BJ (cell line): ENCODE results near the gene UPK3BL1. TPM values are rescaled to one million over a fixed set of nuclear protein-coding genes. Genes with fewer than 3 reads are reported as not detected.
"Not testable (repeated sequence)": the region's sequence is repeated elsewhere in the genome, so short reads cannot be mapped to it uniquely, and the experiment has no call there.

Experiments
- CTCF ChIA-PET: fragments of 350-600 bp; formaldehyde crosslinking; extraction: SDS; loops from one replicate; lab custom pipeline; 2021; ENCODE audit warnings: antibody characterized with exemption, inconsistent platforms; lab: Yijun Ruan, JAX
- POLR2A ChIA-PET: fragments of 300-600 bp; sonication (Branson Sonifier 250); formaldehyde crosslinking; extraction: SDS; loops from one replicate; lab custom pipeline; 2021; ENCODE audit warnings: antibody characterized with exemption; lab: Charles Lee
- DNase-seq: peaks from one replicate; pipeline ENCODE4 v3.0.0-alpha.2; 2011; ENCODE audit warnings: low read depth
- H3K27me3 ChIP-seq: 2 replicates; pipeline ENCODE4 v1.6.0; 2011; ENCODE audit warnings: low read length; ENCODE audit not compliant: control insufficient read depth, insufficient read depth
- H3K36me3 ChIP-seq: 2 replicates; pipeline ENCODE4 v1.5.1; 2011; ENCODE audit warnings: low read length; ENCODE audit not compliant: control insufficient read depth, insufficient read depth
- H3K4me3 ChIP-seq: 2 replicates; pipeline ENCODE4 v1.5.1; 2011; ENCODE audit warnings: low read depth, mild to moderate bottlenecking, control low read depth, low read length
- polyA minus RNA-seq: library from RNA; depleted of rRNA, polyadenylated mRNA; stranded (reverse); fragments of >200 nt; gene quantifications from 2 replicates; pipeline ENCODE4 v1.2.3, GENCODE V29; 2011; rRNA and poly(A)+ RNA removed
- polyA plus RNA-seq: library from polyadenylated mRNA; depleted of rRNA; stranded (reverse); fragments of >200 nt; gene quantifications from 2 replicates; pipeline ENCODE4 v1.2.3, GENCODE V29; 2011; rRNA removed

Gene UPK3BL1, protein sequence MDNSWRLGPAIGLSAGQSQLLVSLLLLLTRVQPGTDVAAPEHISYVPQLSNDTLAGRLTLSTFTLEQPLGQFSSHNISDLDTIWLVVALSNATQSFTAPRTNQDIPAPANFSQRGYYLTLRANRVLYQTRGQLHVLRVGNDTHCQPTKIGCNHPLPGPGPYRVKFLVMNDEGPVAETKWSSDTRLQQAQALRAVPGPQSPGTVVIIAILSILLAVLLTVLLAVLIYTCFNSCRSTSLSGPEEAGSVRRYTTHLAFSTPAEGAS
- polyA plus RNA-seq, result 49.5 and 58.9 TPM in 2 replicates
- 25.9 and 42.8 TPM in 2 replicates for polyA minus RNA-seq

DNA sequence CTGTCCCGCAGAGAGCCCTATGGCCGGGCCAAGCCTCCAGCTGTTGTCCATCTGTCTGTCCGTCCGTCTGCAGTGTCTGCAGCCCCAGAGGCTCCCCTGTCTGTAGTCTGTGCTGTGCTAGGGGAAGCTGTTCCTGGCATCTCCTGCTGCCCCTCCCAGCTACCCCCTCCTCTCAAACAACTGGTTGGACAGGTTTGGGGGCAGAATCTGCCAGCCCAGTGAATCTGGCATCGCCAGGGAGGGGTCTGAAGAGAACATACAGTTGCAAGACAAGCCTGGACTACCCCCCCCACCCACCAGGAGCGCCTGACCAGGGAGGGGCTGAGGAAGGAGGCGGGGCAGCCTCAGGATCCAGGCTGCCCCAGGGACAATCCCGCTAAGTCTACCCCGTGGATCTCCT is at the start of gene UPK3BL1:
Gene UPK3BL1 (minus strand): TSS at position 101 of the 400 bp plus-strand sequence. CDS start 50 bp downstream, at position 51.
- H3K36me3 ChIP-seq, DNase-seq, CTCF ChIA-PET, H3K4me3 ChIP-seq, POLR2A ChIA-PET, H3K27me3 ChIP-seq: not testable (repeated sequence)

DNA sequence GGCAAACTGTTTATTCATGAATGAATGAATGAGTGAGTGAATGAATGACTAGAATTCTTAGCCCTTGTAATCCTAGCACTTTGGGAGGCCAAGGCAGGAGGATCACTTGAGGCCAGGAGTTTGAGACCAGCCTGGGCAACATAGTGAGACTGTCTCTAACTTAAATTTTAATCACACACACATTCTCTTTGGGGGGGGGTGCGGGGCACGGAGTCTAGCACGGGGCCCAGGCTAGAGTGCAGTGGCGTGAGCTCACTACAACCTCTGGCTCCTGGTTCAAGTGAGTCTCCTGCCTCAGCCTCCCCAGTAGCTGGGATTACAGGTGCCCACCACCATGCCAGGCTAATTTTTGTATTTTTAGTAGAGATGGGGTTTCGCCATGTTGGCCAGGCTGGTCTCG is 48.0 kb upstream of the UPK3BL1 start:
- POLR2A ChIA-PET, H3K27me3 ChIP-seq, CTCF ChIA-PET, DNase-seq, H3K36me3 ChIP-seq, H3K4me3 ChIP-seq: not testable (repeated sequence)

DNA sequence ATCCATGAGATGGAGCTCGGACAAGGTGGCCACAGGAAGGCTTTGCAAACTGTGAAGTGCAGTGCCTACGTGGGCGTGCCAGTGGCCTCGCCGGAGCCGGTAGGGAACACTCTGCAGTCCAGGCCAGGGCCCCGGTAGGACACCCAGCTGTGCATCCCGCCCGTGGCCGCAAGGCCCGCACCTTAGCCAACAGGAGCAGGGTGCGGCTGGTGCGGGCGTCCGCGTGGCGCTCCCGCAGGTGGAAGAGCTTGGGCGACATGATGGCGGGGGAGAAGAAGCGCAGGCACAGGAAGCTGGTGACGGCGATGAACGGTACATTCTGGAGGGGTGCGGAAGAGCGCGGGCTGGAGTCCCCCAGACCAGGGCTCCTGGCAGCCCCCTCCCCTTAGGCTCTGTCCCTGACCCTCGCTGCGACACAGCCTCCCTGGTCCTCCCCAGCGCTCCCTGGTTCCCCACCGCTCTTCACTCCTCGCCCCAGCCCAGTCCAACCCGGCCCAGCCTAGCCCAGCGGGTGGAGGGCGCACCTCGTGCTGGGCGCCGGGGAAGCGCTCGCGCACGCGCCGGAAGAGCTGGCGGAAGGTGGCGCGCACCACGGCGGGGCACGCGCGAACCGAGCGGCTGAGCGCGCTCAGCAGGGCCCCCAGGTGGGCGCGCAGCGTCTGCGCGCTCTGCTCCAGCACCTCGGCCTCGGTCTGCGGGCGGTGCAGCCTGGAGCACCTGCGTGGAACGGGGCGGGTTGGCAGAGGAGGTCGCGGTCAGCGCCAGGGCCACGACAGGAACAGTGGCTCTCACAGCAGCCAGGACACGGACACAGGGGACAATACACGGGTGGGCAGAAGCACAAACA is 47.1 kb upstream of the UPK3BL1 start:
- H3K4me3 ChIP-seq, CTCF ChIA-PET, DNase-seq: not testable (repeated sequence)

DNA sequence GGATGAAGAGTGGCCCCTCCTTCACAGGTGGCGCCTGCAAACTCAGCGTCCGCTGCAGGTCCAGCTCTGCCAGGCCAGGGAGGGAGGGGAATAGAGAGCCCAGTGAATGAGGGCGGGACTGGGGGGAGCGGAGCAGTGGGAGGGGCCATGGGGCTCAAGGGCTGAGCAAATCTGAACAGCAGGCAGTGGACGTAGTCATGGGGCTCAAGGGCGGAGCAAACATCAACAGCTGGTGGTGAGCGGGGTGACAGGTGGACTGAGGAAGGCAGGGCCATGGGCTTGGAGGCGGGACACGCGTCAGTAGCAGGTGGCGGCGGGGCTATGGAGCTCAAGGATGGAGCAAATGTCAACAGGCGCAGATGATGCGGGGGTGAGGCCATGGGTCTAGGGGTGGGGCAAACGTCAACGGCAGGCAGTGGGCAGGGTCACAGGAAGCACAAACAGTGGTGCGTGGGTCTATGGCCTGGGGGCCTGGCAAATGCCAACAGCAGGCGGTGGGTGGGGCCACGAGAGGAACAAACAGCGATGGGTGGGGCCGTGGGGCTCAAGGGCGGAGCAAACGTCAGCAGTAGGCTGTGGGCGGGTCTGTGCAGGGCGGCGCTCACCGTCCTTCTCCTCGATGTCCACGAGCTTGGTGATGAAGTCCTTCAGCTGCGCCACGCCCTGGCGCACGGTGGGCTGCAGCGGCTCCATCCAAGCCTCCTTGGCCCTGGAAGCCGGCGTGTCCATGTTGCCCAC is 45.9 kb upstream of the UPK3BL1 start:
- H3K4me3 ChIP-seq, H3K36me3 ChIP-seq, CTCF ChIA-PET, H3K27me3 ChIP-seq, DNase-seq, POLR2A ChIA-PET: not testable (repeated sequence)

More for the DNA sequence above, 47.1 kb upstream of the UPK3BL1 start:
- H3K36me3 ChIP-seq, POLR2A ChIA-PET, H3K27me3 ChIP-seq: not testable (repeated sequence)

DNA sequence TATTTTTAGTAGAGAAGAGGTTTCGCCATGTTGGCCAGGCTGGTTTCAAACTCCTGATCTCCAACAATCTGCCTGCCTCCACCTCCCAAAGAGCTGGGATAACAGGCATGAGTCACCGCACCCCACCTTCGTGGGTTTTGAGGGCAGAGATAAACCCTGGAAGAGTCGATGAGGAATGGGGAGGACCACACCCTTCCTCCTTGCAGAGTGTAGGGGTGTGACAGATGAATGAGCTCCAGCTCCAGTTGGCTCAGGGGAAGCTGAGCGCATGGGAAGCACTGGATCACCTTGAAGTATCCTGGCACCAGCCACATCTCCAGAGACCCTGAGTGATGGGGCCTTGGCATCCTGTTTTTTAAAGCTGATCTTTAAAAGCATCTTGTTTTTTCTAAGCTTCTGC is 40.0 kb upstream of the UPK3BL1 start:
- H3K4me3 ChIP-seq, POLR2A ChIA-PET, H3K36me3 ChIP-seq, DNase-seq, CTCF ChIA-PET, H3K27me3 ChIP-seq: not testable (repeated sequence)

DNA sequence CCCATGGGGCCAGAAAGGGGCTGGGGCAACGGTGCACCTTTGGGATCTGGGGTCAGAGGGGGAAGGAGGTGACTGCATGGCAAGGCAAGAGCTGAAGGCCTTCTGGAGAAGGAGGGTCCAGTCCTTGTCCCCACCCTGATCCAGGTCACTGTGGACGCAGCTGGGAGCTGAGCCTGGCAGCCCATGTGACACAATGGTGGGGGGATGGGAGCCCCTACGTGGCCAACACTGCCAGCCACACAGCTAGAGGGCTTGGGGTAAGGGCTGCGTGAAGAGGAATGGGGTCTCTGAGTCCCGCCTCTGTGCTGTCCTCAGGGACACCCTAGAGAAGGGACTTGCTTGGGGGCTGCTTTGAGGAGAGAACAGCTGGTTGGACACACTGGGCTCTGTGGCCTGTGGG is 38.2 kb upstream of the UPK3BL1 start:
- H3K27me3 ChIP-seq, DNase-seq, POLR2A ChIA-PET, CTCF ChIA-PET, H3K4me3 ChIP-seq, H3K36me3 ChIP-seq: not testable (repeated sequence)

DNA sequence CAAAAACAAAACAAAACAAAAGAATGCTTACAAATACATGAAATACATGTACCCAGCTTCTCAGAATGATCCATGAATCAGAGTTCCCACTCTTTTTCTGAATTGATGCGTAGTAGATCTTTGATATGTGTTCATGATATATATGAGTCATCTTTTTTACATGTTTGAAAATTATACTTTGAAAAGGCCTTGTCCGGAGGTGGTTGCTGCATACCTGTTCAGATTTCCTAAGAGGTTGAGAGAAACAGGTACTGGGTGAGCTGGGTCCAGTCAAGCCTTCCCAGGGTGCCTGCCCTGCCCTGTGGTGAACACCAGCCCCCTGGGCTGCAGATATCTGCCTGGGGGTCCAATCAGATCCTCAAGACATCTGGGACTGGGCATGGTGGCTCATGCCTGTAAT is 33.0 kb upstream of the UPK3BL1 start:
- H3K27me3 ChIP-seq, POLR2A ChIA-PET, H3K4me3 ChIP-seq, H3K36me3 ChIP-seq, DNase-seq, CTCF ChIA-PET: not testable (repeated sequence)

DNA sequence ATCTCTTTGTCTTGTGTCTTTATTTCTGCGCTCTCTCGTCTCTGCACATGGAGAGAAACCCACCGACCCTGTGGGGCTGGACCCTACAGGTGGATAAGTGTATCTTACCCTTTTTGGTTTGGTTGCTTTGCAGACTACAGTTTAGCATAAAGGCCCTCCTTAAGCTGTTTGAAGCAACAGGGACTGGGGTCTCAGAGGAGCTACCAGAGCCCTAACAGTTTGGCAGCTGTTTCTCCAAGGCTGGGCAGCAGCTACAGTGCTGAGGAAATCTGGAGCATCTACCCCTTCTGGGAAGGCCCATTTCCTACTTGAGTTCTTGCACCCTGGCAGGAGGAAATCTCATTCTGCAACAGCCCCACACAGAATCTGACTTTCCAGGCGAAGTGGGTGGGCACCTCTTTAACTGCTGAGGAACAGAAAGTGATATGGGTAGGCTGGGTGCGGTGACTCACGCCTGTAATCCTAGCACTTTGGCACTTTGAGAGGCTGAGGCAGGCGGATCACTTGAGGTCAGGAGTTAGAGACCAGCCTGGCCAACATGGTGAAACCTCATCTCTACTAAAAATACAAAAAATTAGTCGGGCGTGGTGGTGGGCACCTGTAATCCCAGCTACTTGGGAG is 31.0 kb upstream of the UPK3BL1 start:
- DNase-seq, H3K4me3 ChIP-seq, H3K27me3 ChIP-seq, CTCF ChIA-PET, H3K36me3 ChIP-seq, POLR2A ChIA-PET: not testable (repeated sequence)

DNA sequence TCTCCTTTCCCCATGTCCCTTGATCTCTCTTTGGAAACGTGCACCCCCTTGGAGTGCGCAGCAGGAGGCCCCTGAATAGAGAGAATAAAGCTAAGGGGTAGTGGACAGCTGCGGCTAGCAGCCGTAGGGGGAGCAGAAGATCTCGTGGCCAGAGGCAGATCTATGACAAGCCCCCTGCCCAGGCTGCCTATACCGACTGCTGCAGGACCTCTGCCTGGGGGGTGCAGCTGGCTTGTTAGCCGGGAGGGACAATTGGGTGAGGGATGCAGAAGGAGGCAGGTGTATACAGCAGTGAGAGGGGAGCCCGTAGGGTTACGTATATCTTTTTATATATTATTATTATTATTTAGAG is 29.3 kb upstream of the UPK3BL1 start:
- H3K4me3 ChIP-seq, POLR2A ChIA-PET, DNase-seq, CTCF ChIA-PET, H3K36me3 ChIP-seq, H3K27me3 ChIP-seq: not testable (repeated sequence)

DNA sequence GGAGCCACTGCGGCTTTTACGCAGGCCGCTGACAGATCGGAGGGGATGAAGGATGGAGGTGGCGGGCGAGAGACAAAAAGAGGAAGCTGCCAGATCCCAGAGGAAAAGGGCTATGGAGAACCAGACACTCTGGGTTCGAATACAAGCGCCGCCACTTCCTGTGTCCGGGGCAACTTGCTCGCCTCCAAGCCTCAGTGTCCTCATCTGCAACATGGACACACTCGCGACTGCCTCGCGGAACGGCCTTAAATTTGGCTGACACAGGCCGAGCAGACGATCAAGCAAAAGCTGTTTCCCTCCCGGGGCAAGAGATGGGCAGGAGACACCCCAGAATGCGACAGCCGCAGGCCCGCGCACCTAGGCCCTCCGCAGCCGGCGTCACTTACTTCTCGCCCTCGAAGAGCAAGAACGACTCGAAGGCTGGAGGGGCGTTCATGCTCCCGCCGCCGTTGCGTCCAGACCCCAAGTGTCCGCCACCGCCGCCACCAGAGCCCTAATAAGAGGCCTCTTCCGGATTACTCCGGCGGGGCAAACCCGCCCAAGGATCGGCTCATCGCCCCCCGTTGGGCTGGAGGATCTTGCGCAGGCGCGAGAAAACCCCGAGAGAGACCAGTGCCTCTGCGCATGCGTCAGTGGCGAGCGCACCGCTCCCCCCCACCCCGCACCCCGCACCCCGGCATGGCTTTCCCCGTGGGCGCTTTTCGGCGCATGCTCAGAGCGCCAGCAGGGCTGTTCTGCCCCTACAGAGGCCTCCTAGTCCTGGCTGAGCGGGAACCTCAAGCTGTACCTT is 28.8 kb upstream of the UPK3BL1 start, which contains the start of gene POLR2J2:
Gene POLR2J2 (minus strand): TSS at position 498 of the 790 bp plus-strand sequence. CDS start 62 bp downstream, at position 436.
- H3K4me3 ChIP-seq, result peak within 1 kb of the TSS; percentile 58
- H3K36me3 ChIP-seq, H3K27me3 ChIP-seq, CTCF ChIA-PET, POLR2A ChIA-PET: not testable (repeated sequence)
- DNase-seq, result peak; percentile 23

DNA sequence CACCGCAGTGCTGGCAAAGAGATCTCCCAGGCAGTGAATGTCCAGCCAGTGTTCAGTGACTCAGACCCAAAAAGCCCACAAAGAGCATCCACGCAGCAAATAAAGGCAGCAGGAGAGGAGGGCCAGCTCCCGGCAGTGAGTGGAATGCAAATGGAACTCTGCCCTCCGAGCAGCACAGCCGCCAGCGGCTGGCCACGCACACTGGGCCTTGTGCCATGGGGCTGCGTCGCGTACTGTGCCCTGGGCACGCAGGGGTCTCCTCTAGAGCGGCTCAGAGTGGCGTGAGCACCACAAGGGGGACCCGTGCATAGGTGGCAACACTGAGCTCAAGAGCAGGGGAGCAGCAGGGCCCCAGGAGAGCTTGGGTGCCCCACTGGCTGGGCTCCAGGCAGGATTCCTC is 24.9 kb upstream of the UPK3BL1 start:
- POLR2A ChIA-PET, H3K36me3 ChIP-seq, CTCF ChIA-PET: not testable (repeated sequence)

More for the DNA sequence above, 24.9 kb upstream of the UPK3BL1 start:
- not testable (repeated sequence) for H3K27me3 ChIP-seq, H3K4me3 ChIP-seq, DNase-seq
